ENCODE measurements around the gene RNF130. TPM values are rescaled to one million over a fixed set of nuclear protein-coding genes. Genes with fewer than 3 reads are reported as not detected.

The RNF130 gene
- total RNA-seq, 1 experiment from 2014 or later = 58.5 TPM

GRCh38 chr5:179967489-179967888 is 104.1 kb downstream of the RNF130 start:
- no peak for TF ChIP-seq JUN (CRISPR knock-in tag; IDR thresholded peaks at IDR 0.05)
- TF ChIP-seq OVOL2 (CRISPR knock-in tag; IDR thresholded peaks at IDR 0.05; ENCODE audit: borderline replicate concordance) = no peak
- peaks cover 5% of the 10 kb centered on the region for H3K4me1 Mint-ChIP-seq
- H3K27me3 Mint-ChIP-seq (ENCODE audit: low read depth) = no peaks in the 10 kb centered on the region
- H3K27ac Mint-ChIP-seq = peak overlapping the region; percentile 14; the same call in 1 of the 2 replicates
- ChIA-PET POLR2A (no interaction called here), CTCF (no interaction called here)
- ATAC-seq (no peak), DNase-seq (ENCODE audit: low spot score) (no peak)
- H3K4me3 Mint-ChIP-seq = no peak overlapping the region
- H3K9me3 Mint-ChIP-seq = no peaks in the 10 kb centered on the region
- H3K36me3 Mint-ChIP-seq = peaks cover 53% of the 10 kb centered on the region

GRCh38 chr5:179964015-179964414 is 107.5 kb downstream of the RNF130 start:
- H3K4me1 Mint-ChIP-seq = peaks cover 5% of the 10 kb centered on the region
- H3K4me3 Mint-ChIP-seq = no peak overlapping the region
- CTCF ChIA-PET = interaction anchor here (1.8 kb wide), 1 partner anchor 11 kb away, joined by 5 read pairs; no protein-coding TSS in a partner anchor
- H3K9me3 Mint-ChIP-seq = no peaks in the 10 kb centered on the region
- H3K36me3 Mint-ChIP-seq = peaks cover 50% of the 10 kb centered on the region
- POLR2A ChIA-PET = no interaction called here
- H3K27ac Mint-ChIP-seq = no peak overlapping the region
- H3K27me3 Mint-ChIP-seq (ENCODE audit: low read depth) = no peaks in the 10 kb centered on the region
- no peak for TF ChIP-seq JUN (CRISPR knock-in tag; IDR thresholded peaks at IDR 0.05)
- no peak for TF ChIP-seq ZNF512 (CRISPR knock-in tag; IDR thresholded peaks at IDR 0.05; ENCODE audit: borderline replicate concordance)
- TF ChIP-seq NR3C1 (CRISPR knock-in tag; conservative IDR thresholded peaks at IDR 0.05; ENCODE audit: low read depth) = no peak
- TF ChIP-seq ZBTB21 (CRISPR knock-in tag; IDR thresholded peaks at IDR 0.05; ENCODE audit: borderline replicate concordance) = no peak
- TF ChIP-seq SP1 (CRISPR knock-in tag; conservative IDR thresholded peaks at IDR 0.05) = no peak
- ATAC-seq (no peak), DNase-seq (ENCODE audit: low spot score) (no peak)

- ChIA-PET CTCF (interaction anchor here (1.8 kb wide), 1 partner anchor 12 kb away, joined by 5 read pairs; no protein-coding TSS in a partner anchor), POLR2A (no interaction called here)
- Mint-ChIP-seq H3K27me3 (ENCODE audit: low read depth) (no peaks in the 10 kb centered on the region), H3K9me3 (no peaks in the 10 kb centered on the region), H3K4me3 (no peak overlapping the region), H3K4me1 (peaks cover 5% of the 10 kb centered on the region), H3K36me3 (peaks cover 46% of the 10 kb centered on the region), H3K27ac (no peak overlapping the region)
- ATAC-seq (no peak), DNase-seq (ENCODE audit: low spot score) (no peak)
- no peak for TF ChIP-seq ATF2 (CRISPR knock-in tag; IDR thresholded peaks at IDR 0.05; ENCODE audit: borderline replicate concordance, low read depth)
- TF ChIP-seq KAT7 (CRISPR knock-in tag; IDR thresholded peaks at IDR 0.05; ENCODE audit: borderline replicate concordance) = no peak
- TF ChIP-seq ATF1 (CRISPR knock-in tag; IDR thresholded peaks at IDR 0.05) = no peak
- no peak for TF ChIP-seq SMAD4 (CRISPR knock-in tag; IDR thresholded peaks at IDR 0.05)
- TF ChIP-seq ZNF396 (CRISPR knock-in tag; IDR thresholded peaks at IDR 0.05; ENCODE audit: borderline replicate concordance) = no peak
- no peak for TF ChIP-seq NFYB (CRISPR knock-in tag; conservative IDR thresholded peaks at IDR 0.05; ENCODE audit: low read depth)
- no peak for TF ChIP-seq TEAD4 (CRISPR knock-in tag; IDR thresholded peaks at IDR 0.05)
Measured at GRCh38 chr5:179963375-179963774, 108.2 kb downstream of the RNF130 start.

- no peak overlapping the region; the same call in 1 of the 2 replicates for H3K27ac Mint-ChIP-seq
- H3K4me3 Mint-ChIP-seq = no peak overlapping the region
- peaks cover 21% of the 10 kb centered on the region for H3K36me3 Mint-ChIP-seq
- ChIA-PET CTCF (no interaction called here), POLR2A (interaction anchor here (0.7 kb wide), 1 partner anchor 29 kb away, joined by 3 read pairs; no protein-coding TSS in a partner anchor)
- ATAC-seq = no peak
- no peak for DNase-seq (ENCODE audit: low spot score)
- no peak for TF ChIP-seq CTCF (IDR thresholded peaks at IDR 0.05)
- TF ChIP-seq GTF2I (CRISPR knock-in tag; conservative IDR thresholded peaks at IDR 0.05) = no peak
- no peak for TF ChIP-seq ZBTB43 (CRISPR knock-in tag; IDR thresholded peaks at IDR 0.05)
- no peak for TF ChIP-seq E2F4 (CRISPR knock-in tag; IDR thresholded peaks at IDR 0.05; ENCODE audit: borderline replicate concordance, low read depth)
- H3K9me3 Mint-ChIP-seq = no peaks in the 10 kb centered on the region
- no peaks in the 10 kb centered on the region for H3K4me1 Mint-ChIP-seq
- no peaks in the 10 kb centered on the region for H3K27me3 Mint-ChIP-seq (ENCODE audit: low read depth)
Measured at GRCh38 chr5:179960204-179960831, 111.2 kb downstream of the RNF130 start.
